Measurements from ENCODE around the gene OBSCN. TPM values are rescaled to one million over a fixed set of nuclear protein-coding genes. Genes with fewer than 3 reads are reported as not detected.

Gene OBSCN
- total and polyA plus RNA-seq, 2 donors (not counting 3 experiments of a cell fraction or from before 2014, with no cell fraction given) = 1.5 to 2.9 TPM

DNA sequence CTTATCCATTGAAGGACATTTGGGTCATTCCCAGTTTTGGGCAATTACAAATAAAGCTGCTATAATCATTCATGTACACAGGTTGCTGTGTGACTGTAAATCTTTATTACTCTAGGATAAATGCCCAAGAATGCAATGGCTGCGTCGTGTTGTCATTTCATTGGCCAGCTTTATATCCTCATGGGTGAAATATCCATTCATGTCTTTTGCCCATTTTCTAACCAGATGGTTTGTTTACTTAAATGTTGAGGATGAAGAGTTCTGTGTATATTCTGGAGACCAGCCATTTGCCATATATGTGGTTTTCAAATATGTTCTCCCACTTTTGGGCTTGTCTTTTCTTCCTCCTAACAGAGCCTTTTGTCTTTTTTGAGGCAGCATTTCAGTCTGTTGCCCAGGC lies 173.5 kb downstream of the OBSCN start:
- H2AFZ ChIP-seq (ENCODE audit: low read depth, low read length) = no peak overlapping the region
- CTCF ChIA-PET = interaction anchor here (1.1 kb wide), 1 partner anchor 12 kb away, joined by 4 read pairs; no protein-coding TSS in a partner anchor
- dilution Hi-C loops (cut with MboI; ENCODE audit: extremely low pct_ligation_motif_present, low sequenced_read_pairs) = no loop called here
- no peaks in the 10 kb centered on the region for H3K79me2 ChIP-seq (ENCODE audit: control insufficient read depth, insufficient read depth, low read length)
- intact Hi-C loops (cut with micrococcal nuclease) = no loop called here
- H3K4me2 ChIP-seq (ENCODE audit: insufficient read depth, low read length) = no peak overlapping the region
- BruUV-seq (replicated peaks) = no TSS peak
- no peak for TF ChIP-seq POLR2AphosphoS5 (IDR thresholded peaks at IDR 0.05; ENCODE audit: insufficient read depth, low read depth, low read length)
- TF ChIP-seq EZH2 (IDR thresholded peaks at IDR 0.05; ENCODE audit: borderline replicate concordance, low read depth, low read length, severe bottlenecking) = no peak
- no peak for TF ChIP-seq MYC (IDR thresholded peaks at IDR 0.05; ENCODE audit: low read depth, low read length)
- TF ChIP-seq, protein P1, sequence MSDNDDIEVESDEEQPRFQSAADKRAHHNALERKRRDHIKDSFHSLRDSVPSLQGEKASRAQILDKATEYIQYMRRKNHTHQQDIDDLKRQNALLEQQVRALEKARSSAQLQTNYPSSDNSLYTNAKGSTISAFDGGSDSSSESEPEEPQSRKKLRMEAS (IDR thresholded peaks at IDR 0.05; ENCODE audit: insufficient read depth, insufficient read length) = no peak
- TF ChIP-seq POLR2A (IDR thresholded peaks at IDR 0.05; ENCODE audit: low read depth, low read length) = no peak
- TF ChIP-seq, protein P2, sequence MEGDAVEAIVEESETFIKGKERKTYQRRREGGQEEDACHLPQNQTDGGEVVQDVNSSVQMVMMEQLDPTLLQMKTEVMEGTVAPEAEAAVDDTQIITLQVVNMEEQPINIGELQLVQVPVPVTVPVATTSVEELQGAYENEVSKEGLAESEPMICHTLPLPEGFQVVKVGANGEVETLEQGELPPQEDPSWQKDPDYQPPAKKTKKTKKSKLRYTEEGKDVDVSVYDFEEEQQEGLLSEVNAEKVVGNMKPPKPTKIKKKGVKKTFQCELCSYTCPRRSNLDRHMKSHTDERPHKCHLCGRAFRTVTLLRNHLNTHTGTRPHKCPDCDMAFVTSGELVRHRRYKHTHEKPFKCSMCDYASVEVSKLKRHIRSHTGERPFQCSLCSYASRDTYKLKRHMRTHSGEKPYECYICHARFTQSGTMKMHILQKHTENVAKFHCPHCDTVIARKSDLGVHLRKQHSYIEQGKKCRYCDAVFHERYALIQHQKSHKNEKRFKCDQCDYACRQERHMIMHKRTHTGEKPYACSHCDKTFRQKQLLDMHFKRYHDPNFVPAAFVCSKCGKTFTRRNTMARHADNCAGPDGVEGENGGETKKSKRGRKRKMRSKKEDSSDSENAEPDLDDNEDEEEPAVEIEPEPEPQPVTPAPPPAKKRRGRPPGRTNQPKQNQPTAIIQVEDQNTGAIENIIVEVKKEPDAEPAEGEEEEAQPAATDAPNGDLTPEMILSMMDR (IDR thresholded peaks at IDR 0.05; ENCODE audit: extremely low read depth in 1 of 2, insufficient read depth in 1 of 2, low read depth in 1 of 2, low read length in 2 of 2) = no peak
- TF ChIP-seq GATA2 (IDR thresholded peaks at IDR 0.05; ENCODE audit: insufficient read depth, insufficient read length, low read depth, low read length) = no peak
- TF ChIP-seq FOS (IDR thresholded peaks at IDR 0.05; ENCODE audit: borderline replicate concordance, insufficient read depth, low read length) = no peak
- no peak for TF ChIP-seq JUN (IDR thresholded peaks at IDR 0.05; ENCODE audit: borderline replicate concordance, insufficient read depth, insufficient read length, low read depth)
- no peaks in the 10 kb centered on the region for H4K20me1 ChIP-seq (replicated peaks; ENCODE audit: control insufficient read depth, extremely low read depth, insufficient read depth, low read length)
- POLR2A ChIA-PET = interaction anchor here (0.5 kb wide), 1 partner anchor 1187 kb away, joined by 3 read pairs; no protein-coding TSS in a partner anchor
- H3K9me3 ChIP-seq (replicated peaks; ENCODE audit: control insufficient read depth, insufficient read depth, low read length) = no peaks in the 10 kb centered on the region
- H3K4me1 ChIP-seq (ENCODE audit: control insufficient read depth, extremely low read depth, insufficient read depth, low read length) = peaks cover 5% of the 10 kb centered on the region
- no peak overlapping the region for H3K9ac ChIP-seq (replicated peaks; ENCODE audit: extremely low read depth, insufficient read depth, low read length)
- FAIRE-seq = no peak
- no peaks in the 10 kb centered on the region for H3K36me3 ChIP-seq (ENCODE audit: control insufficient read depth in 2 of 2, extremely low read depth in 1 of 2, insufficient read depth in 2 of 2, low read length in 2 of 2)
- H3K9me1 ChIP-seq (replicated peaks; ENCODE audit: control insufficient read depth, extremely low read depth, insufficient read depth, low read length) = no peaks in the 10 kb centered on the region
- no peak overlapping the region for H3K4me3 ChIP-seq (replicated peaks in 1 of 3; ENCODE audit: insufficient read depth in 1 of 3, low read depth in 1 of 3, low read length in 3 of 3)
- no peak overlapping the region for H3K27ac ChIP-seq (ENCODE audit: insufficient read depth, low read depth, low read length)
- peaks cover 9 to 11% of the 10 kb centered on the region in 2 experiments for H3K27me3 ChIP-seq (ENCODE audit: control insufficient read depth in 2 of 2, insufficient read depth in 2 of 2, low read length in 2 of 2)
- no peak for DNase-seq (ENCODE audit: low read depth, low spot score)
